ENCODE measurements around the gene SIAH1. TPM values are rescaled to one million over a fixed set of nuclear protein-coding genes. Genes with fewer than 3 reads are reported as not detected.

The SIAH1 gene
- 21.3 and 23.7 TPM in 2 replicates for polyA plus RNA-seq

GRCh38 chr16:48385253-48386150 is at the start of gene SIAH1:
TSS of gene SIAH1 (minus strand) at chr16:48385413. CDS start at chr16:48362428, 22,985 bp downstream.

Other genes starting within 250 kb of the SIAH1 start
- 20.7 and 22.3 TPM in 2 replicates for gene ABCC12, start 229.4 kb downstream of the SIAH1 start, polyA plus RNA-seq
- 24.6 and 32.9 TPM in 2 replicates for gene LONP2, start 141.1 kb downstream of the SIAH1 start, polyA plus RNA-seq
- 0.20 TPM in 1 of 2 replicates, not detected in the other for gene ABCC11, start 137.9 kb downstream of the SIAH1 start, polyA plus RNA-seq
- gene N4BP1, start 224.8 kb upstream of the SIAH1 start, polyA plus RNA-seq = 5.8 and 7.5 TPM in 2 replicates